ENCODE results near the gene DDX11.
A peak's percentile ranks its signal among the peaks of the same experiment; 100 is the strongest.
"Not testable (repeated sequence)": the region's sequence is repeated elsewhere in the genome, so short reads cannot be mapped to it uniquely, and the experiment has no call there.

The DDX11 gene

DNA sequence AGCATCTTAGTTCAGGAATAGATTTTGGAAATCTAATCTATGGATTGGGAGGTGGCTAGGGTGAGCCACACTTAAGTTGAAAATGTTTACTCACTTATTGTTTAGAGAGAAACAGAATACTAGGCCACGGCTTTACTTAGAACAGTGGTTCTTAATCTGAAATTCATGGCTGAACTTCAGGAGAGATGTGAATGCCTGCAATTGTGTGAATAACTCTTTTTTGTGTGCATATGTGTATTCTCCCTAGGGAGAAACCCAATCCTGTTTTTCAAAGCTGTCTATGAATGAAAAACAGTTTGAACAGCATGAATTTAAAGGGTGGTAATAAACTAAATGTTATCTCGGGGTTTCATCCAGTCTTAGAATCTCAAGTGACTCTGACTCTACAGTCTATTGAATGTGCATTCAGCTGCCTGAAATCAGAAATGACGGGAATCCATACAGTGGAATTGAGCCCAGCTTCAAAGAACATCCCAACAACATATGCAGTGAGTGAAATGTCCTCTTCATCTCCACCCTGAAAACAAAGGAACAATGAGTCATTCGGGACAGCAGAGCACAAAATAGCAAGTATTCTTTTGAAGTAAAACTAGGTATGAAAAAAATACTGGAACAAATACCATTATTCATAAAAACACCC, 53.7 kb downstream of the DDX11 start:
- DNase-seq = peak in 1 of 2 experiments; percentile 37

DNA sequence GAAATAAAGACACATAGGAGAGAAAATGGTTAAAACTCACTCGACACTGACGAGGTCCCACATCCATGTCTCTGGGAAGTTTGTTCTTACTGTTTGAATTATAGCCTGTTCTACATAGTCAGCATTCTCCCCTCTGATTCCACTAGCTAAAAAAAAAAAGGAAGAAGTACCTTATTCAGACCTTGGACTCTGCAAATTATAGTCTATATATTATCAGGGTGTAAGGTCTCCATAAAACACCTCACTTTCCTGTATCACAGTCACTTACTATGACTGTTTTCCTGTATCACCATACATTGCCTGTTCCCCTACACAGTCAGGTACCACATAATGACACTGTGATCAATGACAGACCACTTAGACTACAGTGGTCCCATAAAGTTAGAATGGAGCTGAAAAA, 62.9 kb downstream of the DDX11 start:
- not testable (repeated sequence) for DNase-seq

DNA sequence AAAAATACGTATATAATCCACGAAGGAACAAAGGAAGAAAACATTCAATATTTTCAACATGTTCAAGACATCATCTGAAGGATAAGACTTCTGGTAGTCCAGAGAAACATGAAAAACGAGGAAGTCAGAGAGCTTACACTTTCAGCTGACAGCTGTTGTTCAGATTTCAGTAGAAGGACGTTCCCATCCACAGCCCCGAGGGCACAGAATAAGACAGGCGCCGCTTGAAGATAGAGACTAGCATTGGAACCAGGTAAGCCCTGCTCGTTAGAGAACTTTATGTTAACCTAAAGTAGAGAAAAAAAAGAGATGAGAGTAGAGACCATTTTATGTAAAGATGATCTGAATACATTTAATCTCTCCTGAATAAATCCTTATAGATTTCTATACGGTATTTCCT, 71.1 kb downstream of the DDX11 start:
- not testable (repeated sequence) for DNase-seq

DNA sequence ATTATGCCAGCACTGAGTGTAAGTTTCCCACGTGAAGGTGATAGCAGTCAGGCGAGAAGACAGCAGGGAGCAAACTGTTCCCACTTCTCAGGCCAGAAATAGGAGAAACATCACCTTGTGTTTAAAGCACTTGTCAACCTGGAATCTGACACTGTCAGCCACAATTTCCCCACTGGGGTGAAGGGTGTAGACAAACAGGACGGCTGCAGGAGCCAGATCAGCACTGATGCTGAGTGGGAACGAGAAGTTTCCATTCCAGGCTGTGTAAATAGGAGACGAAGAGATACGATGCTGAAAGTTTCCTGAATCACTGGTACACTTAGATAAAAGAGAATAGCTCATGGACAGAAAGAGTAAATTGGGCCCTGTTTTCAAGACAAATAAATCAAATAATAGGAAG, 71.6 kb downstream of the DDX11 start:
- DNase-seq = not testable (repeated sequence)

DNA sequence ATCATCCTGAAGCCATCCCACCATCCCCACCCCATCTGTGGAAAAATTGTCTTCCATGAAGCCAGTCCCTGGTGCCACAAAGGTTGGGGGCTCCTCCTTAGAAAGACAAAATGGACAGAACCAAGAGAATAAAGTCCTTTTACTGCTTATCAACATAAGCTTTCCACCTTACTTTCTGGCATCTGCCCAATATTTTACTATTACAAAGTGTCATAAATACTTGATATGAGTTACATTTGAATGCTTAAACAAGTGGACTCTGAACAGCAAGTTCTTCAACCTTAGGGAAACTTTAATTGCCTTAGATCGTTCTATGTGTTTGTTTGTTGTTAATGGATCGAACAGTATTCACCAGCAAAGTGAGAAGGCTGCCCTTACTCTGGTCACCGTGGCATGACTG, 73.8 kb downstream of the DDX11 start:
- not testable (repeated sequence) for DNase-seq

DNA sequence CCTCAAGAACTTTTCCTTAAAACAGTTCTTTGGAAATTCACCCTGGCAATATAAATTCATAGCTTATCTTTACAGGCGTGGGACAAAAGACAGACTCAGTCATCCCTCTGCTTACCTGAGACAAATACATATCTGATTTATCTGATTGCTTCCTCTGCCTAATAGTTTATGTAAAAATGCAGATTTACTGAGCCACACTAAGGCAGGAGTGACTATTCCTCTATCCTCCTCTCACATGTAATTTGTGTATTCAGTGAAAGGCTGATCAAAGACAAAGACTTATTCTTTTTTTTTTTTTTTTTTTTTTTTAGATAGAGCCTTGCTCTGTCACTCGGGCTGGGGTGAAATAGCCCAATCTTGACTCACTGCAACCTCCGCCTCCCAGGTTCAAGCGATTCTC, 77.1 kb downstream of the DDX11 start:
- not testable (repeated sequence) for DNase-seq
